ENCODE results near the gene NCLN. TPM values are rescaled to one million over a fixed set of nuclear protein-coding genes. Genes with fewer than 3 reads are reported as not detected.

The NCLN gene
- total RNA-seq, 2 experiments from 2014 or later: 49.6 to 51.9 TPM

DNA sequence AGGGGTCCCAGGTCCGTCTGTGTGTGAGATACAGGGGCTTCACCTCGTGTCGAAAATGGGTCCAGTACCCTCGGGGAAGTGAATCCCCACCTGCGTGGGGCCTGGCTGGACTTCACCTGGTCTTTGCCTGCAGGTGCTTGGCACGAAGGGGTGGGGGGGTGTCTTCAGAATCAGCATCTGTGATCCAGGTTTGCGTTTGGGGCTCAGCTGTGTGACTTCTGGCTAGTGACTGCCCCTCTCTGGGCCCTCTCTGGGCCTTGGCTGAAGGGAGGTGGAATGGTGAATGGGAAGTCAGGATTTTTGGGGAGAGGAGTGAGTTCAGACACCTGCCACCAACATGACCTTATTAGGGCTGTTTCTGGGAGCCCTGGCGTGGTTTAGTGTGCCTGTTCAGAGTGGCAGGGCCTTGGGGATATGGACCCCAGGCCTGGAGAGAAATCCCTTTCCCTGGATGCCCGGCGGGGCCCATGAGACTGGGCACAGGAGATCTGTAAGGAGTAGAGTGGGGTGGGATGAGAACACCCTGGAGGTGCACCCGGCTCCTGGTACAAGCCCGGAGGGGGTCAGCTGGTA, 41.4 kb downstream of the NCLN start:
- DNase-seq (no peak), ATAC-seq (ENCODE audit: poor library complexity) (no peak)
- peaks cover 8% of the 10 kb centered on the region for H3K4me1 ChIP-seq (ENCODE audit: insufficient read depth, low read length)
- peak overlapping the region; percentile 45 for H3K4me3 Mint-ChIP-seq
- intact Hi-C loops (cut with DNase I, micrococcal nuclease): no loop called here
- H3K4me1 Mint-ChIP-seq (ENCODE audit: low read depth): no peaks in the 10 kb centered on the region
- no peak overlapping the region for H3K4me3 ChIP-seq (ENCODE audit: low read length)
- no peaks in the 10 kb centered on the region for H3K9me3 ChIP-seq (ENCODE audit: control insufficient read depth in 1 of 2, insufficient read depth in 1 of 2, low read length in 2 of 2)
- no peaks in the 10 kb centered on the region for H3K36me3 Mint-ChIP-seq (ENCODE audit: low read depth)
- POLR2A ChIA-PET: no interaction called here
- H3K27me3 Mint-ChIP-seq: peaks cover 33% of the 10 kb centered on the region
- H3K27ac Mint-ChIP-seq: no peak overlapping the region
- H3K9me3 Mint-ChIP-seq: no peaks in the 10 kb centered on the region
- H3K27me3 ChIP-seq (ENCODE audit: control insufficient read depth in 1 of 2, insufficient read depth in 2 of 2, low read length in 2 of 2): peaks cover 40 to 51% of the 10 kb centered on the region in 2 experiments
- H3K36me3 ChIP-seq (ENCODE audit: insufficient read depth, low read length): no peaks in the 10 kb centered on the region
- H3K27ac ChIP-seq (ENCODE audit: low read depth in 1 of 2, low read length in 2 of 2): no peak overlapping the region
- TF ChIP-seq, protein P1, sequence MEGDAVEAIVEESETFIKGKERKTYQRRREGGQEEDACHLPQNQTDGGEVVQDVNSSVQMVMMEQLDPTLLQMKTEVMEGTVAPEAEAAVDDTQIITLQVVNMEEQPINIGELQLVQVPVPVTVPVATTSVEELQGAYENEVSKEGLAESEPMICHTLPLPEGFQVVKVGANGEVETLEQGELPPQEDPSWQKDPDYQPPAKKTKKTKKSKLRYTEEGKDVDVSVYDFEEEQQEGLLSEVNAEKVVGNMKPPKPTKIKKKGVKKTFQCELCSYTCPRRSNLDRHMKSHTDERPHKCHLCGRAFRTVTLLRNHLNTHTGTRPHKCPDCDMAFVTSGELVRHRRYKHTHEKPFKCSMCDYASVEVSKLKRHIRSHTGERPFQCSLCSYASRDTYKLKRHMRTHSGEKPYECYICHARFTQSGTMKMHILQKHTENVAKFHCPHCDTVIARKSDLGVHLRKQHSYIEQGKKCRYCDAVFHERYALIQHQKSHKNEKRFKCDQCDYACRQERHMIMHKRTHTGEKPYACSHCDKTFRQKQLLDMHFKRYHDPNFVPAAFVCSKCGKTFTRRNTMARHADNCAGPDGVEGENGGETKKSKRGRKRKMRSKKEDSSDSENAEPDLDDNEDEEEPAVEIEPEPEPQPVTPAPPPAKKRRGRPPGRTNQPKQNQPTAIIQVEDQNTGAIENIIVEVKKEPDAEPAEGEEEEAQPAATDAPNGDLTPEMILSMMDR (IDR thresholded peaks at IDR 0.05): no peak
- CTCF ChIA-PET: no interaction called here

DNA sequence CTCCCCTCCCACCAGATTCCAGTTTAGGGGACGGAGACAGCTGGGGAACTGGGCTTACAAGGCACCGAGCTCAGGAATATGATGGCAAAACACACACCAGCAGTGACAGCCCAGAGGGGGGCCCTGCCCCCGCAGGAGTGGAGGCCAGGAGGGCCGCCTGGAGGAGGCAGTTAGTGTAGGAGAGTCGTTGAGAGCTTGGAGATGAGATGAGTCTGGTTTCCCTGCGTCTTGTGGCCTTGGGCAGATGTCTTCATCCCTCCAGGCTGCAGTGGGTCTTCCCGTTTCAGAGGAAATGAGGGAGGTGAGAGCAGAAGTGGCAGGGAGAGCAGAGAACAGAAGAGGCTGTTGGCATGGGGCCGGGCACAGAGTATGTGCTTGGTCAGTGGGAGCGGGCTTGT, 43.6 kb downstream of the NCLN start:
- ChIA-PET POLR2A (no interaction called here), CTCF (no interaction called here)
- Histone ChIP-seq H3K27ac (ENCODE audit: low read depth in 1 of 2, low read length in 2 of 2) (no peak overlapping the region), H3K9me3 (ENCODE audit: control insufficient read depth in 1 of 2, insufficient read depth in 1 of 2, low read length in 2 of 2) (peaks cover 0 to 1% of the 10 kb centered on the region in 2 experiments), H3K4me3 (ENCODE audit: low read length) (no peak overlapping the region), H3K27me3 (ENCODE audit: control insufficient read depth in 1 of 2, insufficient read depth in 2 of 2, low read length in 2 of 2) (peaks cover 40 to 48% of the 10 kb centered on the region in 2 experiments), H3K4me1 (ENCODE audit: insufficient read depth, low read length) (peaks cover 4% of the 10 kb centered on the region), H3K36me3 (ENCODE audit: insufficient read depth, low read length) (no peaks in the 10 kb centered on the region)
- H3K36me3 Mint-ChIP-seq (ENCODE audit: low read depth): no peaks in the 10 kb centered on the region
- no peak overlapping the region for H3K4me3 Mint-ChIP-seq
- no peaks in the 10 kb centered on the region for H3K9me3 Mint-ChIP-seq
- peaks cover 35% of the 10 kb centered on the region for H3K27me3 Mint-ChIP-seq
- intact Hi-C loops (cut with DNase I, micrococcal nuclease): no loop called here
- no peak for ATAC-seq (ENCODE audit: poor library complexity)
- H3K4me1 Mint-ChIP-seq (ENCODE audit: low read depth): no peaks in the 10 kb centered on the region
- H3K27ac Mint-ChIP-seq: no peak overlapping the region
- no peak for DNase-seq
- TF ChIP-seq, protein P1 (IDR thresholded peaks at IDR 0.05): no peak

DNA sequence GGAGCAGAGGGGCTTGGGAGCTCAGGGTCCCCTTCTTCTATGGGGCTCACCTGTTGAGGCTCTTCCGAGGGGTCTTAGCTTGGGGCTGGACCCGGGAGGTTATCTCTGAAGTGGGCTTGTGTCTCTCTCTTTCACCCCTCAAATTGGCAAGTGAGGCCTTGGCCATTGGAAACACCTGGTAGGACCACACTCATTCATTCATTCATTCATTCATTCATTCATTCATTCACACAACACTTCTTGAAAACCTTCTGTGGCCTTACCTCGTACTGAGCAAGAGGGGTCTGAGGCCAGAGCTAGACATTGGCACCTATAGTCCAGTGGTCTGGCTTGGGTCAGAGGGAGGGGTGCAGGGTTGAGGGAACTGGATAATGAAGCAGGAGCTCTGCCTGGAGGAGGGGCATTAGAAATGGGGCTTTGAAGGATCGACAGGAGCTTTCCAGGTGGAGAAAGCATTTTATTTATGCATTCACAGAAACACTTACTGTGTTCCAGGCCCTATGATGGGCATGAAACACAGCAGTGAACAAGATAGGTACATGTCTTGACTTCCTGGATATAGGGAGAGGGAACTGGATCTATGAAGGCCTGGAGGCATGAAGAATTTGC, 44.3 kb downstream of the NCLN start:
- no peaks in the 10 kb centered on the region for H3K36me3 Mint-ChIP-seq (ENCODE audit: low read depth)
- intact Hi-C loops (cut with DNase I, micrococcal nuclease): no loop called here
- DNase-seq (no peak), ATAC-seq (ENCODE audit: poor library complexity) (no peak)
- no peak overlapping the region for H3K4me3 Mint-ChIP-seq
- ChIA-PET CTCF (interaction anchor here (1.1 kb wide), 1 partner anchor 32 kb away, joined by 3 read pairs; no protein-coding TSS in a partner anchor), POLR2A (no interaction called here)
- no peaks in the 10 kb centered on the region for H3K4me1 Mint-ChIP-seq (ENCODE audit: low read depth)
- no peaks in the 10 kb centered on the region for H3K9me3 Mint-ChIP-seq
- TF ChIP-seq, protein P1 (IDR thresholded peaks at IDR 0.05): no peak
- peaks cover 0 to 8% of the 10 kb centered on the region in 2 experiments for H3K9me3 ChIP-seq (ENCODE audit: control insufficient read depth in 1 of 2, insufficient read depth in 1 of 2, low read length in 2 of 2)
- no peaks in the 10 kb centered on the region for H3K36me3 ChIP-seq (ENCODE audit: insufficient read depth, low read length)
- H3K4me1 ChIP-seq (ENCODE audit: insufficient read depth, low read length): peaks cover 2% of the 10 kb centered on the region
- no peak overlapping the region for H3K4me3 ChIP-seq (ENCODE audit: low read length)
- H3K27me3 ChIP-seq (ENCODE audit: control insufficient read depth in 1 of 2, insufficient read depth in 2 of 2, low read length in 2 of 2): peaks cover 40 to 50% of the 10 kb centered on the region in 2 experiments
- H3K27ac ChIP-seq (ENCODE audit: low read depth in 1 of 2, low read length in 2 of 2): no peak overlapping the region
- no peak overlapping the region for H3K27ac Mint-ChIP-seq
- H3K27me3 Mint-ChIP-seq: peaks cover 38% of the 10 kb centered on the region

All from CD4-positive, alpha-beta T cell (primary cell).